B cell (primary cell): ENCODE data around the gene PNLIPRP2.

Experiments used
- EZH2 ChIP-seq: IDR thresholded peaks from 2 replicates; pipeline ENCODE4 v1.6.1; 2012; ENCODE audit warnings: borderline replicate concordance, low read depth, mild to moderate bottlenecking, moderate library complexity, low read length; ENCODE audit not compliant: insufficient read depth, poor library complexity, severe bottlenecking
- TF ChIP-seq, protein P1 (sequence below): fragments of 200-600 bp; IDR thresholded peaks from one replicate; pipeline ENCODE4 v1.8.0; 2022; ENCODE audit warnings: antibody characterized with exemption, mild to moderate bottlenecking

DNA sequence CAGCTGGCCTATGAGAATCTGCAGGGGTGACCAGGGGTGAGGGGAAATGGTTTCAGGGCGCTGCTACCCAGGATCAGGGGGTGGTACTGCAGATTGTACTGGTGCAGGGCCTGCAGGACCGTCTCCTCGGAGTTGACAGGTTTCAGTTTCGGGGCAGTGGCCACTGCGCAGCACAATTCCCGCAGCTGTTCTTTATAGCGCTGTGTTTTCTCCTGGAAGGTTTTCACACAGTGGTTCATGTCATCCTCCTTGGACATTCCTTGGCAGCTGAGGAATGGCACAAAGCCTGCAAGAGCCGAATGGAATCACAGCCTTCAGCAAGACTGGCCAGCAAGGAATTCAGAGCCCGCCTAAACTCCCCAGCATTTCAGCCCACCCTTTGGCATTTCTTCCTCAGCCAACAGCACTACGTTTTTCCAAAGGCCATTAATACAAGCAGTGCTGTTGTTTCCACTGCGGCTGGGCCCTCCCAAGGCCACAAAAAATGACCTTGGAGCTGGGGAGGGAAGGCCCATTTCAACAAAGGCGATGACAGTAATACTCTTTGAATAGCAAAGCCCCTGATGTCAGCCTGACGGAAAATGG is 44.9 kb downstream of the PNLIPRP2 start:
- TF ChIP-seq, protein P1, sequence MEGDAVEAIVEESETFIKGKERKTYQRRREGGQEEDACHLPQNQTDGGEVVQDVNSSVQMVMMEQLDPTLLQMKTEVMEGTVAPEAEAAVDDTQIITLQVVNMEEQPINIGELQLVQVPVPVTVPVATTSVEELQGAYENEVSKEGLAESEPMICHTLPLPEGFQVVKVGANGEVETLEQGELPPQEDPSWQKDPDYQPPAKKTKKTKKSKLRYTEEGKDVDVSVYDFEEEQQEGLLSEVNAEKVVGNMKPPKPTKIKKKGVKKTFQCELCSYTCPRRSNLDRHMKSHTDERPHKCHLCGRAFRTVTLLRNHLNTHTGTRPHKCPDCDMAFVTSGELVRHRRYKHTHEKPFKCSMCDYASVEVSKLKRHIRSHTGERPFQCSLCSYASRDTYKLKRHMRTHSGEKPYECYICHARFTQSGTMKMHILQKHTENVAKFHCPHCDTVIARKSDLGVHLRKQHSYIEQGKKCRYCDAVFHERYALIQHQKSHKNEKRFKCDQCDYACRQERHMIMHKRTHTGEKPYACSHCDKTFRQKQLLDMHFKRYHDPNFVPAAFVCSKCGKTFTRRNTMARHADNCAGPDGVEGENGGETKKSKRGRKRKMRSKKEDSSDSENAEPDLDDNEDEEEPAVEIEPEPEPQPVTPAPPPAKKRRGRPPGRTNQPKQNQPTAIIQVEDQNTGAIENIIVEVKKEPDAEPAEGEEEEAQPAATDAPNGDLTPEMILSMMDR: no peak
- TF ChIP-seq EZH2: no peak
